ENCODE results near the gene AGBL3.
"Not testable (repeated sequence)": the region's sequence is repeated elsewhere in the genome, so short reads cannot be mapped to it uniquely, and the experiment has no call there.

GRCh38 chr7:135124631-135125030 lies 138.3 kb downstream of the AGBL3 start:
- TF ChIP-seq CTCF (conservative IDR thresholded peaks at IDR 0.05 in 1 of 2, IDR thresholded peaks at IDR 0.05 in 1 of 2; ENCODE audit: extremely low read depth in 1 of 2, insufficient read depth in 1 of 2, low read depth in 1 of 2, low read length in 2 of 2); EZH2 (IDR thresholded peaks at IDR 0.05; ENCODE audit: borderline replicate concordance, low read length): not testable (repeated sequence)
